IMR-90 (cell line): ENCODE results near the gene AIP. TPM values are rescaled to one million over a fixed set of nuclear protein-coding genes. Genes with fewer than 3 reads are reported as not detected.

Experiments used
- ATAC-seq: fragments of 200-7000 bp; cut with Tn5 transposase; 2 replicates; pipeline ENCODE4 v1.9.1; 2020; ENCODE audit warnings: low read depth, mild to moderate bottlenecking, moderate library complexity
- BruUV-seq: library from RNA; stranded (reverse); fragments of 400-500 nt; replicated peaks from 2 replicates; lab custom pipeline; 2021; lab: Mats Ljungman, UMichigan
- CTCF ChIA-PET: fragments of 300-600 bp; formaldehyde crosslinking; extraction: SDS; loops from one replicate; lab custom pipeline; 2021; ENCODE audit warnings: antibody characterized with exemption; lab: Yijun Ruan, JAX
- POLR2A ChIA-PET: fragments of 300-600 bp; sonication (Branson Sonifier 250); formaldehyde crosslinking; loops from one replicate; lab custom pipeline; 2022; ENCODE audit warnings: antibody characterized with exemption; ENCODE audit not compliant: unreplicated experiment; lab: Charles Lee
- DNase-seq: peaks from one replicate; pipeline ENCODE4 v3.0.0; 2013
- H2AFZ ChIP-seq: replicated peaks from 2 replicates; pipeline ENCODE3; 2013; ENCODE audit warnings: low read length, mild to moderate bottlenecking; ENCODE audit not compliant: poor library complexity
- H2AK5ac ChIP-seq: 2 replicates; pipeline ENCODE4 v1.6.1; 2013; ENCODE audit warnings: low read depth, low read length, inconsistent platforms
- H2AK9ac ChIP-seq: replicated peaks from 2 replicates; pipeline ENCODE3; 2013; ENCODE audit warnings: mild to moderate bottlenecking, low read depth, low read length, moderate library complexity; ENCODE audit not compliant: poor library complexity
- H2BK120ac ChIP-seq: 2 replicates; pipeline ENCODE4 v1.6.1; 2013; ENCODE audit warnings: low read depth, low read length, inconsistent platforms
- H2BK15ac ChIP-seq: 3 replicates; pipeline ENCODE4 v1.6.1; 2013; ENCODE audit warnings: low read depth, low read length, inconsistent platforms
- H2BK20ac ChIP-seq: 2 replicates; pipeline ENCODE4 v1.6.1; 2013; ENCODE audit warnings: low read depth, mild to moderate bottlenecking, inconsistent platforms, low read length, moderate library complexity
- H2BK5ac ChIP-seq: 2 replicates; pipeline ENCODE4 v1.6.1; 2013; ENCODE audit warnings: mild to moderate bottlenecking, low read depth, low read length, inconsistent platforms; ENCODE audit not compliant: poor library complexity, severe bottlenecking
- H3K14ac ChIP-seq: replicated peaks from 2 replicates; pipeline ENCODE4 v1.6.1; 2013; ENCODE audit warnings: low read depth, low read length, inconsistent platforms
- H3K18ac ChIP-seq: 2 replicates; pipeline ENCODE4 v1.6.1; 2013; ENCODE audit warnings: low read depth, low read length, control low read depth
- H3K23ac ChIP-seq: 2 replicates; pipeline ENCODE4 v1.6.1; 2013; ENCODE audit warnings: low read depth, low read length, inconsistent platforms
- H3K27ac ChIP-seq: 2 replicates; pipeline ENCODE4 v1.5.1; 2013; ENCODE audit warnings: mild to moderate bottlenecking, control low read depth, low read length; ENCODE audit not compliant: insufficient read depth
- H3K27me3 ChIP-seq: 2 replicates; pipeline ENCODE4 v1.6.1; 2013; ENCODE audit warnings: low read length; ENCODE audit not compliant: control insufficient read depth, insufficient read depth
- H3K36me3 ChIP-seq: 2 replicates; pipeline ENCODE4 v1.6.1; 2013; ENCODE audit warnings: low read length, mixed read lengths; ENCODE audit not compliant: control insufficient read depth, insufficient read depth
- H3K4ac ChIP-seq: 2 replicates; pipeline ENCODE4 v1.6.1; 2013; ENCODE audit warnings: low read depth, low read length, inconsistent platforms
- H3K4me1 ChIP-seq: 2 replicates; pipeline ENCODE4 v1.6.1; 2013; ENCODE audit warnings: low read length, mixed read lengths; ENCODE audit not compliant: control insufficient read depth, insufficient read depth
- H3K4me2 ChIP-seq: 2 replicates; pipeline ENCODE4 v1.6.1; 2013; ENCODE audit warnings: low read depth, mild to moderate bottlenecking, control low read depth, low read length, moderate library complexity
- H3K4me3 ChIP-seq: 2 replicates; pipeline ENCODE4 v1.5.1; 2013; ENCODE audit warnings: low read depth, mild to moderate bottlenecking, control low read depth, low read length, moderate library complexity; ENCODE audit not compliant: insufficient read depth
- H3K56ac ChIP-seq: 2 replicates; pipeline ENCODE4 v1.6.1; 2013; ENCODE audit warnings: low read length, inconsistent platforms; ENCODE audit not compliant: insufficient read depth; ENCODE audit errors: extremely low read depth
- H3K79me1 ChIP-seq, 2 experiments: 2 replicates each; pipeline ENCODE4 v1.6.1; 2013; ENCODE audit warnings: low read length in 2 of 2, inconsistent platforms in 1 of 2, low read depth in 1 of 2
- H3K9ac ChIP-seq: 2 replicates; pipeline ENCODE4 v1.6.1; 2013; ENCODE audit warnings: low read depth, low read length, control low read depth
- H3K9me1 ChIP-seq: 2 replicates; pipeline ENCODE4 v1.6.1; 2013; ENCODE audit warnings: low read length, inconsistent platforms; ENCODE audit not compliant: insufficient read depth
- H3K9me3 ChIP-seq: 2 replicates; pipeline ENCODE4 v1.6.1; 2013; ENCODE audit warnings: low read length; ENCODE audit not compliant: control insufficient read depth, insufficient read depth
- H4K20me1 ChIP-seq: 2 replicates; pipeline ENCODE4 v1.6.1; 2013; ENCODE audit warnings: low read length, inconsistent platforms; ENCODE audit not compliant: insufficient read depth
- H4K5ac ChIP-seq: 2 replicates; pipeline ENCODE4 v1.6.1; 2013; ENCODE audit warnings: mild to moderate bottlenecking, low read depth, low read length, control low read depth
- H4K8ac ChIP-seq, 2 experiments: 2 replicates each; pipeline ENCODE4 v1.6.1; 2013; ENCODE audit warnings: low read depth in 2 of 2, low read length in 2 of 2, control low read depth in 1 of 2, inconsistent platforms in 1 of 2
- H4K91ac ChIP-seq: 2 replicates; pipeline ENCODE4 v1.6.1; 2013; ENCODE audit warnings: low read depth, low read length, inconsistent platforms; ENCODE audit not compliant: insufficient read depth
- BHLHE40 ChIP-seq: fragments of 150-350 bp; IDR thresholded peaks from 2 replicates; pipeline ENCODE4 v1.6.1; 2016; ENCODE audit warnings: mild to moderate bottlenecking, low read depth, low read length
- CEBPB ChIP-seq: IDR thresholded peaks from 2 replicates; pipeline ENCODE4 v1.6.1; 2012; ENCODE audit warnings: low read depth, low read length, improper control_type of control experiment
- CHD1 ChIP-seq: IDR thresholded peaks from 2 replicates; pipeline ENCODE4 v1.6.1; 2012; ENCODE audit warnings: low read depth, low read length, improper control_type of control experiment
- CTCF ChIP-seq: conservative IDR thresholded peaks from 2 replicates; pipeline ENCODE4 v1.5.1; 2012; ENCODE audit warnings: mild to moderate bottlenecking, low read depth, low read length, improper control_type of control experiment
- ELK1 ChIP-seq: fragments of 150-350 bp; IDR thresholded peaks from 2 replicates; pipeline ENCODE4 v1.6.1; 2016; ENCODE audit warnings: low read depth, mild to moderate bottlenecking, low read length, moderate library complexity, borderline replicate concordance
- FOS ChIP-seq: fragments of 150-350 bp; IDR thresholded peaks from 2 replicates; pipeline ENCODE4 v1.6.1; 2016; ENCODE audit warnings: low read depth, low read length
- MAFK ChIP-seq: IDR thresholded peaks from 2 replicates; pipeline ENCODE4 v1.6.1; 2012; ENCODE audit warnings: low read depth, low read length, improper control_type of control experiment
- MAZ ChIP-seq: IDR thresholded peaks from 2 replicates; pipeline ENCODE4 v1.6.1; 2012; ENCODE audit warnings: low read depth, mild to moderate bottlenecking, low read length, improper control_type of control experiment, moderate library complexity, borderline replicate concordance
- MXI1 ChIP-seq: IDR thresholded peaks from 2 replicates; pipeline ENCODE4 v1.6.1; 2012; ENCODE audit warnings: low read depth, mild to moderate bottlenecking, low read length, moderate library complexity, borderline replicate concordance
- POLR2A ChIP-seq: IDR thresholded peaks from 2 replicates; pipeline ENCODE4 v1.6.1; 2012; ENCODE audit warnings: mild to moderate bottlenecking, low read depth, low read length
- RAD21 ChIP-seq: IDR thresholded peaks from 2 replicates; pipeline ENCODE4 v1.6.1; 2012; ENCODE audit warnings: low read length, improper control_type of control experiment
- RCOR1 ChIP-seq: IDR thresholded peaks from 2 replicates; pipeline ENCODE4 v1.6.1; 2012; ENCODE audit warnings: mild to moderate bottlenecking, low read length, improper control_type of control experiment; ENCODE audit not compliant: insufficient replicate concordance
- RFX5 ChIP-seq: IDR thresholded peaks from 2 replicates; pipeline ENCODE4 v1.8.0; 2012; ENCODE audit warnings: low read depth, mild to moderate bottlenecking, low read length, moderate library complexity
- SMC3 ChIP-seq: fragments of 150-350 bp; IDR thresholded peaks from 2 replicates; pipeline ENCODE4 v1.6.1; 2016; ENCODE audit warnings: low read depth, mild to moderate bottlenecking, antibody characterized with exemption, low read length, moderate library complexity
- USF2 ChIP-seq: fragments of 150-350 bp; IDR thresholded peaks from 2 replicates; pipeline ENCODE4 v1.6.1; 2017; ENCODE audit warnings: mild to moderate bottlenecking, antibody characterized with exemption, low read length, low read depth
- WGBS, 2 experiments: methylation state at CpG; one replicate each; pipeline versions ENCODE4 v1.1.5 to v1.1.7; 2013; ENCODE audit warnings: missing lambda C conversion rate in 2 of 2; ENCODE audit not compliant: insufficient read length in 1 of 2; ENCODE audit errors: extremely low coverage in 2 of 2; 5-methylcytosine and 5-hydroxymethylcytosine counted together
- dilution Hi-C: fragments of 300-500 bp; cut with HindIII; formaldehyde crosslinking; loops from one replicate; pipeline ENCODE4 v1.14.3; 2018; ENCODE audit warnings: low sequenced_read_pairs; ENCODE audit not compliant: unreplicated experiment
- in situ Hi-C: fragments of 300-500 bp; cut with MboI; formaldehyde crosslinking; loops from 3 replicates; pipeline ENCODE4 v1.14.3; 2019; ENCODE audit warnings: low sequenced_read_pairs, inconsistent platforms, mixed read lengths
- intact Hi-C: fragments of 100-400 bp; cut with micrococcal nuclease; formaldehyde crosslinking; loops from 2 replicates; pipeline ENCODE4 v1.10.0; 2022
- polyA plus RNA-seq, 3 experiments: library from polyadenylated mRNA; depleted of rRNA; stranded (reverse); fragments of >200 nt; gene quantifications; 2 replicates each; pipeline ENCODE4 v1.2.3, GENCODE V29; 2012; ENCODE audit warnings: low replicate concordance in 1 of 3
- total RNA-seq: library from RNA; depleted of rRNA; stranded (reverse); fragments of >200 nt; gene quantifications from 2 replicates; pipeline ENCODE4 v1.2.3, GENCODE V29; 2012

Gene AIP
- total and polyA plus RNA-seq, 2 of the 4 experiments (the other 2 are of a cell fraction), result 95.5 to 122 TPM

GRCh38 chr11:67523556-67524479 is 41.0 kb downstream of the AIP start:
- no peak for ATAC-seq
- H2BK15ac ChIP-seq, result no peak overlapping the region
- no peak overlapping the region for H2BK120ac ChIP-seq
- H4K5ac ChIP-seq, result no peak overlapping the region
- no peak overlapping the region for H3K9ac ChIP-seq
- no peak overlapping the region for H4K8ac ChIP-seq
- H3K14ac ChIP-seq, result no peak overlapping the region
- H2BK20ac ChIP-seq, result no peak overlapping the region
- DNase-seq, result no peak
- no peak overlapping the region for H3K18ac ChIP-seq
- H3K27ac ChIP-seq, result no peak overlapping the region
- no peak overlapping the region for H2AK5ac ChIP-seq
- H3K79me1 ChIP-seq, result no peaks in the 10 kb centered on the region
- H3K27me3 ChIP-seq, result peaks cover 19% of the 10 kb centered on the region
- CTCF ChIA-PET, result no interaction called here
- H3K9me1 ChIP-seq, result no peaks in the 10 kb centered on the region
- in situ Hi-C loops (no loop called here), dilution Hi-C loops (no loop called here), intact Hi-C loops (no loop called here)
- H3K4me2 ChIP-seq, result no peak overlapping the region
- peak overlapping the region; percentile 56 for H2AFZ ChIP-seq
- BruUV-seq, result no TSS peak
- no peaks in the 10 kb centered on the region for H3K9me3 ChIP-seq
- no peak overlapping the region for H3K4ac ChIP-seq
- 94% methylated on average over 6 of the region's 25 CpGs; no CpG with 5 or more reads in 1 of the 2 experiments for WGBS, 2 experiments
- H2AK9ac ChIP-seq, result no peak overlapping the region
- no peak overlapping the region for H2BK5ac ChIP-seq
- no peak overlapping the region for H4K91ac ChIP-seq
- no peaks in the 10 kb centered on the region for H3K36me3 ChIP-seq
- H3K4me3 ChIP-seq, result no peak overlapping the region
- no peak overlapping the region for H3K56ac ChIP-seq
- POLR2A ChIA-PET, result no interaction called here
- H3K4me1 ChIP-seq, result no peaks in the 10 kb centered on the region
- no peak overlapping the region for H3K23ac ChIP-seq
- no peaks in the 10 kb centered on the region for H4K20me1 ChIP-seq
- TF ChIP-seq POLR2A, result no peak
- TF ChIP-seq CEBPB, result no peak
- TF ChIP-seq RCOR1, result no peak
- no peak for TF ChIP-seq CHD1
- TF ChIP-seq RFX5, result no peak
- no peak for TF ChIP-seq FOS
- no peak for TF ChIP-seq MAFK
- TF ChIP-seq SMC3, result no peak
- TF ChIP-seq MXI1, result no peak
- TF ChIP-seq CTCF, result no peak
- TF ChIP-seq MAZ, result no peak
- TF ChIP-seq ELK1, result no peak
- no peak for TF ChIP-seq USF2
- TF ChIP-seq RAD21, result no peak
- TF ChIP-seq BHLHE40, result no peak
